ENCODE measurements around the gene SMIM45.

DNA sequence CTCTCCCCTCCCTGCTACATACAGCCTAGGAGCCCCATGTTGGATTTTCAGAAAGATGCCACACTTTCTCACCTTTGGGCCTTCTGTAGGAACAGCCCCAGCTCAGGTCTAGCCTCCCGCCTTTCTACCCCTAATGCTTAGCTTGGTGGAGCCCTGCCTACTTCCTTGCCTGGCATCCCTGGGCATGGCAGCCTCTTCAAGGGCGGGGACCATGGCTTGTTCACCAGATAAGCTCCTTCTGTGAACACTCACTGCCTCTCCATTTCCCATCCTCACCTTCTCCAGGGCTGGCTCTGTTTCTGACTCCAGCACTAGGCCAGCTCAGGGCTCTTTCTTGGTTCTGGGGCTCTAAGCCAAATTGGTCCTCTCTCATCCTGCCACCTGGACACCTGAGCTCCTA is 18.7 kb downstream of the SMIM45 start:
- TF ChIP-seq, protein P1, sequence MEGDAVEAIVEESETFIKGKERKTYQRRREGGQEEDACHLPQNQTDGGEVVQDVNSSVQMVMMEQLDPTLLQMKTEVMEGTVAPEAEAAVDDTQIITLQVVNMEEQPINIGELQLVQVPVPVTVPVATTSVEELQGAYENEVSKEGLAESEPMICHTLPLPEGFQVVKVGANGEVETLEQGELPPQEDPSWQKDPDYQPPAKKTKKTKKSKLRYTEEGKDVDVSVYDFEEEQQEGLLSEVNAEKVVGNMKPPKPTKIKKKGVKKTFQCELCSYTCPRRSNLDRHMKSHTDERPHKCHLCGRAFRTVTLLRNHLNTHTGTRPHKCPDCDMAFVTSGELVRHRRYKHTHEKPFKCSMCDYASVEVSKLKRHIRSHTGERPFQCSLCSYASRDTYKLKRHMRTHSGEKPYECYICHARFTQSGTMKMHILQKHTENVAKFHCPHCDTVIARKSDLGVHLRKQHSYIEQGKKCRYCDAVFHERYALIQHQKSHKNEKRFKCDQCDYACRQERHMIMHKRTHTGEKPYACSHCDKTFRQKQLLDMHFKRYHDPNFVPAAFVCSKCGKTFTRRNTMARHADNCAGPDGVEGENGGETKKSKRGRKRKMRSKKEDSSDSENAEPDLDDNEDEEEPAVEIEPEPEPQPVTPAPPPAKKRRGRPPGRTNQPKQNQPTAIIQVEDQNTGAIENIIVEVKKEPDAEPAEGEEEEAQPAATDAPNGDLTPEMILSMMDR (IDR thresholded peaks at IDR 0.05; ENCODE audit: low read depth, low read length) = no peak
- TF ChIP-seq EZH2phosphoT487 (IDR thresholded peaks at IDR 0.05; ENCODE audit: low read depth) = no peak
